Body of pancreas (tissue), 4 donors: ENCODE measurements around the gene WDFY4.

ENCODE experiments used
- CTCF ChIP-seq, 7 experiments: fragments of 450-650 bp in 4 of 7; fragments of 200-600 bp in 3 of 7; sonication (generic) in 3 of 7; IDR thresholded peaks; one replicate each; pipeline ENCODE4 v1.5.1; 2016 to 2019; ENCODE audit warnings: antibody characterized with exemption in 7 of 7
- POLR2A ChIP-seq, 3 donors: fragments of 450-650 bp; IDR thresholded peaks; one replicate each; pipeline ENCODE4 v1.6.1; 2016; ENCODE audit warnings: antibody characterized with exemption in 3 of 3, mild to moderate bottlenecking in 2 of 3

- no peak for TF ChIP-seq CTCF (IDR thresholded peaks at IDR 0.05)
- TF ChIP-seq POLR2A (IDR thresholded peaks at IDR 0.05): no peak
These were observed 218.5 kb downstream of the WDFY4 start for GRCh38 chr10:48903151-48903550.
